ENCODE data around the gene OOSP4B. TPM values are rescaled to one million over a fixed set of nuclear protein-coding genes. Genes with fewer than 3 reads are reported as not detected.
"Not testable (repeated sequence)": the region's sequence is repeated elsewhere in the genome, so short reads cannot be mapped to it uniquely, and the experiment has no call there.

OOSP4B gene
- total and polyA plus RNA-seq, 2 experiments from 2014 or later = not detected

GRCh38 chr11:60065801-60066200 is 48.8 kb downstream of the OOSP4B start:
- Histone ChIP-seq H3F3A (ENCODE audit: insufficient read depth) (no peaks in the 10 kb centered on the region), H3K9me2 (ENCODE audit: insufficient read depth) (no peaks in the 10 kb centered on the region), H3K27ac (no peak overlapping the region), H3K4me1 (ENCODE audit: insufficient read depth) (no peaks in the 10 kb centered on the region), H3K4me2 (ENCODE audit: unreplicated experiment) (no peak overlapping the region), H3K27me3 (replicated peaks; ENCODE audit: insufficient read depth) (no peaks in the 10 kb centered on the region), H3K9ac (no peak overlapping the region), H2AFZ (no peak overlapping the region), H3K36me3 (ENCODE audit: low read depth) (no peaks in the 10 kb centered on the region), H3K9me3 (ENCODE audit: low read depth) (no peaks in the 10 kb centered on the region), H4K20me1 (ENCODE audit: insufficient read depth) (no peaks in the 10 kb centered on the region), H3K79me2 (ENCODE audit: insufficient read depth) (no peaks in the 10 kb centered on the region), H3K4me3 (no peak overlapping the region)
- no peak for DNase-seq
- in situ Hi-C loops (cut with MboI) = no loop called here
- WGBS, 2 experiments (ENCODE audit: low coverage in 1 of 2, low lambda C conversion rate in 2 of 2, missing lambda C conversion rate in 2 of 2) = 28 to 30% methylated on average over 1 of the region's 1 CpG
- TF ChIP-seq EZH2phosphoT487 (IDR thresholded peaks at IDR 0.05; ENCODE audit: insufficient read depth, low read depth) (no peak), EZH2 (IDR thresholded peaks at IDR 0.05; ENCODE audit: insufficient read depth, poor library complexity, severe bottlenecking) (no peak)

GRCh38 chr11:60069450-60069849 is 52.5 kb downstream of the OOSP4B start:
- WGBS, 2 experiments (ENCODE audit: low coverage in 1 of 2, low lambda C conversion rate in 2 of 2, missing lambda C conversion rate in 2 of 2) = 21 to 25% methylated on average over 2 of the region's 2 CpGs
- in situ Hi-C loops (cut with MboI) = no loop called here
- TF ChIP-seq EZH2phosphoT487 (IDR thresholded peaks at IDR 0.05; ENCODE audit: insufficient read depth, low read depth) (no peak), EZH2 (IDR thresholded peaks at IDR 0.05; ENCODE audit: insufficient read depth, poor library complexity, severe bottlenecking) (no peak)

GRCh38 chr11:60071644-60072043 is 54.7 kb downstream of the OOSP4B start:
- H3K9ac ChIP-seq; H3K36me3 ChIP-seq (ENCODE audit: low read depth); H3K27ac ChIP-seq; H3K4me3 ChIP-seq; H3K79me2 ChIP-seq (ENCODE audit: insufficient read depth); H3K9me3 ChIP-seq (ENCODE audit: low read depth); H2AFZ ChIP-seq; in situ Hi-C loops (cut with MboI); H4K20me1 ChIP-seq (ENCODE audit: insufficient read depth); H3K4me2 ChIP-seq (ENCODE audit: unreplicated experiment); H3K9me2 ChIP-seq (ENCODE audit: insufficient read depth); H3F3A ChIP-seq (ENCODE audit: insufficient read depth); DNase-seq; H3K4me1 ChIP-seq (ENCODE audit: insufficient read depth); H3K27me3 ChIP-seq (replicated peaks; ENCODE audit: insufficient read depth): not testable (repeated sequence)
- WGBS, 2 experiments (ENCODE audit: low coverage in 1 of 2, low lambda C conversion rate in 2 of 2, missing lambda C conversion rate in 2 of 2) = 30 to 44% methylated on average over 6 of the region's 6 CpGs

More at GRCh38 chr11:60069450-60069849, 52.5 kb downstream of the OOSP4B start:
- no peaks in the 10 kb centered on the region for H3K4me1 ChIP-seq (ENCODE audit: insufficient read depth)
- no peaks in the 10 kb centered on the region for H3K36me3 ChIP-seq (ENCODE audit: low read depth)
- no peak for DNase-seq
- no peaks in the 10 kb centered on the region for H3F3A ChIP-seq (ENCODE audit: insufficient read depth)
- no peaks in the 10 kb centered on the region for H4K20me1 ChIP-seq (ENCODE audit: insufficient read depth)
- no peak overlapping the region for H3K27ac ChIP-seq
- no peaks in the 10 kb centered on the region for H3K9me3 ChIP-seq (ENCODE audit: low read depth)
- H3K9me2 ChIP-seq (ENCODE audit: insufficient read depth) = no peaks in the 10 kb centered on the region
- no peaks in the 10 kb centered on the region for H3K79me2 ChIP-seq (ENCODE audit: insufficient read depth)
- H2AFZ ChIP-seq = no peak overlapping the region
- no peaks in the 10 kb centered on the region for H3K27me3 ChIP-seq (replicated peaks; ENCODE audit: insufficient read depth)
- no peak overlapping the region for H3K9ac ChIP-seq
- no peak overlapping the region for H3K4me3 ChIP-seq
- H3K4me2 ChIP-seq (ENCODE audit: unreplicated experiment) = no peak overlapping the region

- TF ChIP-seq EZH2phosphoT487 (IDR thresholded peaks at IDR 0.05; ENCODE audit: insufficient read depth, low read depth) = no peak
- TF ChIP-seq EZH2 (IDR thresholded peaks at IDR 0.05; ENCODE audit: insufficient read depth, poor library complexity, severe bottlenecking) = no peak
- no peak overlapping the region for H2AFZ ChIP-seq
- no peak overlapping the region for H3K9ac ChIP-seq
- no peak for DNase-seq
- H3K36me3 ChIP-seq (ENCODE audit: low read depth) = no peaks in the 10 kb centered on the region
- no peaks in the 10 kb centered on the region for H4K20me1 ChIP-seq (ENCODE audit: insufficient read depth)
- no peaks in the 10 kb centered on the region for H3K9me3 ChIP-seq (ENCODE audit: low read depth)
- H3K9me2 ChIP-seq (ENCODE audit: insufficient read depth) = no peaks in the 10 kb centered on the region
- no peak overlapping the region for H3K4me3 ChIP-seq
- no peaks in the 10 kb centered on the region for H3K79me2 ChIP-seq (ENCODE audit: insufficient read depth)
- no peaks in the 10 kb centered on the region for H3K4me1 ChIP-seq (ENCODE audit: insufficient read depth)
- no peak overlapping the region for H3K27ac ChIP-seq
- in situ Hi-C loops (cut with MboI) = no loop called here
- H3K27me3 ChIP-seq (replicated peaks; ENCODE audit: insufficient read depth) = no peaks in the 10 kb centered on the region
- WGBS, 2 experiments (ENCODE audit: low coverage in 1 of 2, low lambda C conversion rate in 2 of 2, missing lambda C conversion rate in 2 of 2) = 23 to 26% methylated on average over 15 of the region's 15 CpGs
- H3K4me2 ChIP-seq (ENCODE audit: unreplicated experiment) = no peak overlapping the region
- H3F3A ChIP-seq (ENCODE audit: insufficient read depth) = no peaks in the 10 kb centered on the region
Measured at GRCh38 chr11:60077216-60077817, 60.3 kb downstream of the OOSP4B start.

- TF ChIP-seq EZH2phosphoT487 (IDR thresholded peaks at IDR 0.05; ENCODE audit: insufficient read depth, low read depth) = no peak
- no peak for TF ChIP-seq EZH2 (IDR thresholded peaks at IDR 0.05; ENCODE audit: insufficient read depth, poor library complexity, severe bottlenecking)
- Histone ChIP-seq H3K4me1 (ENCODE audit: insufficient read depth) (no peaks in the 10 kb centered on the region), H3K4me3 (no peak overlapping the region), H3K36me3 (ENCODE audit: low read depth) (no peaks in the 10 kb centered on the region), H3K27me3 (replicated peaks; ENCODE audit: insufficient read depth) (no peaks in the 10 kb centered on the region), H3K79me2 (ENCODE audit: insufficient read depth) (no peaks in the 10 kb centered on the region), H4K20me1 (ENCODE audit: insufficient read depth) (no peaks in the 10 kb centered on the region), H3K9me2 (ENCODE audit: insufficient read depth) (no peaks in the 10 kb centered on the region), H2AFZ (no peak overlapping the region), H3F3A (ENCODE audit: insufficient read depth) (no peaks in the 10 kb centered on the region), H3K27ac (no peak overlapping the region), H3K4me2 (ENCODE audit: unreplicated experiment) (no peak overlapping the region), H3K9me3 (ENCODE audit: low read depth) (no peaks in the 10 kb centered on the region), H3K9ac (no peak overlapping the region)
- DNase-seq = no peak
- in situ Hi-C loops (cut with MboI) = no loop called here
- 15 to 21% methylated on average over 1 of the region's 1 CpG for WGBS, 2 experiments (ENCODE audit: low coverage in 1 of 2, low lambda C conversion rate in 2 of 2, missing lambda C conversion rate in 2 of 2)
Measured at GRCh38 chr11:60077981-60078380, 61.0 kb downstream of the OOSP4B start.
